Measurements from ENCODE around the gene DAG1.
"Not testable (repeated sequence)": the region's sequence is repeated elsewhere in the genome, so short reads cannot be mapped to it uniquely, and the experiment has no call there.

DAG1 gene

DNA sequence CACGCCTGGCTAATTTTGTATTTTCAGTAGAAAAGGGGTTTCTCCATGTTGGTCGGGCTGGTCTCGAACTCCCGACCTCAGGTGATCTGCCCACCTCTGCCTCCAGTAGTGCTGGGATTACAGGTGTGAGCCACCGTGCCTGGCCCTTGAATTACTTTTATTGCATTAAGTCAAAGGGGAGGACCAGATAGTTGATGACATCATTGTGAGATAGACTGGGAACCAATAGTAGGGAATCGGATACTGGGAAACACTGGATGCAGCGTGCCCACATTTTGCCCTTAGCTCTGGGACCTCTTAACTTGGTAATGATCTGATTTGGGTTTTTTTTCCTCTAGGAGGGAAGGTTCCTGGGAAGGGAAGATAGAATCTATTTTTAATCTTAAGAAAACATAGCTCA is 19.2 kb downstream of the DAG1 start:
- DNase-seq (ENCODE audit: low read depth) = no peak
- in situ Hi-C loops (cut with HindIII; ENCODE audit: low sequenced_read_pairs) = no loop called here
- TF ChIP-seq, protein P1, sequence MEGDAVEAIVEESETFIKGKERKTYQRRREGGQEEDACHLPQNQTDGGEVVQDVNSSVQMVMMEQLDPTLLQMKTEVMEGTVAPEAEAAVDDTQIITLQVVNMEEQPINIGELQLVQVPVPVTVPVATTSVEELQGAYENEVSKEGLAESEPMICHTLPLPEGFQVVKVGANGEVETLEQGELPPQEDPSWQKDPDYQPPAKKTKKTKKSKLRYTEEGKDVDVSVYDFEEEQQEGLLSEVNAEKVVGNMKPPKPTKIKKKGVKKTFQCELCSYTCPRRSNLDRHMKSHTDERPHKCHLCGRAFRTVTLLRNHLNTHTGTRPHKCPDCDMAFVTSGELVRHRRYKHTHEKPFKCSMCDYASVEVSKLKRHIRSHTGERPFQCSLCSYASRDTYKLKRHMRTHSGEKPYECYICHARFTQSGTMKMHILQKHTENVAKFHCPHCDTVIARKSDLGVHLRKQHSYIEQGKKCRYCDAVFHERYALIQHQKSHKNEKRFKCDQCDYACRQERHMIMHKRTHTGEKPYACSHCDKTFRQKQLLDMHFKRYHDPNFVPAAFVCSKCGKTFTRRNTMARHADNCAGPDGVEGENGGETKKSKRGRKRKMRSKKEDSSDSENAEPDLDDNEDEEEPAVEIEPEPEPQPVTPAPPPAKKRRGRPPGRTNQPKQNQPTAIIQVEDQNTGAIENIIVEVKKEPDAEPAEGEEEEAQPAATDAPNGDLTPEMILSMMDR (IDR thresholded peaks at IDR 0.05; ENCODE audit: low read depth, low read length, missing control alignments) = no peak
- no peak overlapping the region for H3K4me3 ChIP-seq (ENCODE audit: low read depth, low read length)

DNA sequence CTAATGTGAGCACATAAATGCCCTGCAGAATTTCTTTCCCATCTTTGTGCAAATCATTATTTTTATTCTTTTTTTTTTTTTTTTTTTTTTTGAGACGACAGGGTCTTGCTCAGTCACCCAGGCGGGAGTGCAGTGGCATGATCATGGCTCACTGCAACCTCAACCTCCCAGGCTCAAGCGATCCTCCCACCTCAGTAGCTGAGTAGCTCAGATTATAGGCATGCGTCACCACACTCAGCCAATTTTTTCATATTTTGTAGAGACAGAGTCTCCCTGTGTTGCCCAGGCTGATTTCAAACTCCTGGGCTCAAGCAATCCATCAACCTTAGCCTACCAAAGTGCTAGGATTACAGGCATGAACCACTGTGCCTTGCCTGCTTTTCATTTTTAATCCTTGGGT is 22.9 kb downstream of the DAG1 start:
- TF ChIP-seq, protein P1 (IDR thresholded peaks at IDR 0.05; ENCODE audit: low read depth, low read length, missing control alignments) = no peak
- H3K4me3 ChIP-seq (ENCODE audit: low read depth, low read length) = no peak overlapping the region
- DNase-seq (ENCODE audit: low read depth) = no peak
- in situ Hi-C loops (cut with HindIII; ENCODE audit: low sequenced_read_pairs) = no loop called here

DNA sequence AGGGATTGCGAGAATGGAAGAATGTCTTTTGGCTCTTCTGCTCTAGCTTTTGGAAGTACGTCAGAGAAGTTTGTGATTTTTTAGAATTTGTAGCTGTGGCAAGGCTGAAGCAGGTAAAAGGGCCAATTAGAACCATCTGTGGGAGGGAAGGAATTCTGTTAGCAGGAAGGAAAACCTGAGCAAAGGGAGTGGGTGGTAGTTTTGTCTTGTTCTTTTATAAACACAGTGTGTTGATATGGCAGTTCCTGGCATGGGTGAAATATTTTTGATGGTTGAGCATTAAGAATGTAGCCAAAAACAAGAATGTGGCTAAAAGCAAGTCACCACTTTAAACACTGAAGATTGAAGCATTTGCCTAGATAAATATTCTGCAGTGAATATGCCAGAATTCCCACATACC is 23.8 kb downstream of the DAG1 start:
- no peak for DNase-seq (ENCODE audit: low read depth)
- H3K4me3 ChIP-seq (ENCODE audit: low read depth, low read length) = no peak overlapping the region
- in situ Hi-C loops (cut with HindIII; ENCODE audit: low sequenced_read_pairs) = no loop called here
- TF ChIP-seq, protein P1 (IDR thresholded peaks at IDR 0.05; ENCODE audit: low read depth, low read length, missing control alignments) = no peak

DNA sequence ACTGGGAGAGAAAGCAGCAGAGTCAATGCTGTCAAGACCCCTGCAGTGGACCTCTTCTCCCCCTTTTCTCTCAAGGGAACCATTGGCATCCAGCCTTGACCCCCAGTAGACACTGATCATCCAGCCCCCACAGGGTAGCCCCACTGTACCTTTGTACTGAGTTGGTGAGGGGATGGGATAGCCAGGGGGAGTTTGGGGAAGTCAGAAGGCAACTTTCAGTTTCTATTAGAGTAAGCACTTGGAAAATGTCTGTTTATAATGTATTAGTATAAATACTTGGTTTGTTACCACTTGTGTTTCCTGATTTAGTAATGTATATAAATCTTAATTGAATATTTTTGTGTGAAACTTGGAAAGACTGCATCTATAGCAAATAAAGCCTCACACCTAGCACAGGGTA is 25.0 kb downstream of the DAG1 start:
- TF ChIP-seq, protein P1 (IDR thresholded peaks at IDR 0.05; ENCODE audit: low read depth, low read length, missing control alignments) = no peak
- DNase-seq (ENCODE audit: low read depth) = no peak
- in situ Hi-C loops (cut with HindIII; ENCODE audit: low sequenced_read_pairs) = no loop called here
- no peak overlapping the region for H3K4me3 ChIP-seq (ENCODE audit: low read depth, low read length)

DNA sequence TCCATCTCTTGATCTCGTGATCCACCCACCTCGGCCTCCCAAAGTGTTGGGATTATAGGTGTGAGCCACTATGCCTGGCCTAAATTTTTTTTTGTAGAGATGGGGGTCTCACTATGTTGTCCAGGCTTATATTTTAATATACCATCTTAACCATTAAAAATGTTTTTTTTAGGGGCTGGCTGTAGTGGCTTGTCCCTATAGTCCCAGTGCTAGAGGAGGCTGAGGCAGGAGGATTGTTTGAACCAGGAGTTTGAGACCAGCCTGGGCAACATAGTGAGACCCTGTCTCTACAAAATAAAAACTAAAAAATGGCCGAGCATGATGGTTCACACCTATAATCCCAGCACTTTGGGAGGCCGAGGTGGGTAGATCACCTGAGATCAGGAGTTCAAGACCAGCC is 26.8 kb downstream of the DAG1 start:
- H3K4me3 ChIP-seq (ENCODE audit: low read depth, low read length); DNase-seq (ENCODE audit: low read depth); in situ Hi-C loops (cut with HindIII; ENCODE audit: low sequenced_read_pairs): not testable (repeated sequence)

DNA sequence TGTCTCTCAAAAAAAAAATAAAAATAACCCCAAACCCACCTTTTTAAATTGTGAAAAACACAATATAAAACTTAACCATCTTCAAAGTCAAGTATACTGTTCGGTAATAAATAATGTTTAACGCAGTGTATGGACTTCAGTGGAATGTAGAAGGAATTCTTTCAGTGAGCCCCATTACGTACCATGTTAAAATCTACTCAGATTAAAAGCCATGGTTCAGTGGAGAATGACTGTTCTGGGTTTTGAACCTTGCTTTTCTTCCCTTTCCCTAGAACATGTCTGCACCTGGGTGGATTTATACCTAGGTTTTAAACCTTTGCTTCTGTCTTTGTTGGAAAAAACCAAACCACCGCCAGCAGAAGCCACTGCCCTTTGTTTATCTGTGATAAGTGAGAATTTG is 27.5 kb downstream of the DAG1 start:
- in situ Hi-C loops (cut with HindIII; ENCODE audit: low sequenced_read_pairs) = no loop called here
- TF ChIP-seq, protein P1 (IDR thresholded peaks at IDR 0.05; ENCODE audit: low read depth, low read length, missing control alignments) = no peak
- H3K4me3 ChIP-seq (ENCODE audit: low read depth, low read length) = no peak overlapping the region
- no peak for DNase-seq (ENCODE audit: low read depth)

DNA sequence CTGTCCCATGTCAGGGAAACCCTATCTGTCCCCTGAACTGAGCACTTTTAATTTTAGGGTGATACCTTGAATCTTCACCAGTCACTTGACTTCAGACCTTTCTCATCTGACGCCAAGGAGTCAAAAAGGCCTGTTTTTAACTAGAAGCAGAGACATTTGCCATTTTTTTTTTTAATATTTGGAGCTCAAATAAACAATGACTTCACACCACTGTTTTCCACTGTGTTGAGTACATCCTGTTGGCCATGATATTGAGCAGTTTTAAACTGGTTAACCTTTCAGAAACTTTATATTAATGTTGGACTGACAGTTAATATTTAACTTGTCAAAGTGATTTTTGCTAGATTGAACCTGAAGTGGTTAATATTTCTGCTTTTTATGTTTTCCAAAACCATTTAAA is 28.2 kb downstream of the DAG1 start:
- in situ Hi-C loops (cut with HindIII; ENCODE audit: low sequenced_read_pairs) = no loop called here

More for the DNA sequence above, 28.2 kb downstream of the DAG1 start:
- DNase-seq (ENCODE audit: low read depth) = no peak
- no peak overlapping the region for H3K4me3 ChIP-seq (ENCODE audit: low read depth, low read length)
- TF ChIP-seq, protein P1 (IDR thresholded peaks at IDR 0.05; ENCODE audit: low read depth, low read length, missing control alignments) = no peak
